HG02840 (cell line): ENCODE measurements around the gene CBR3.
"Not testable (repeated sequence)": the region's sequence is repeated elsewhere in the genome, so short reads cannot be mapped to it uniquely, and the experiment has no call there.

Experiments used
- ATAC-seq: cut with Tn5 transposase; IDR thresholded peaks from one replicate; pipeline ENCODE4 v1.9.1; 2021; ENCODE audit warnings: mild to moderate bottlenecking, moderate library complexity, moderate number of reproducible peaks; ENCODE audit not compliant: unreplicated experiment, low FRiP score

Gene CBR3

GRCh38 chr21:36134803-36135390 is at the start of gene CBR3:
Gene CBR3 (plus strand): TSS chr21:36135079. CDS start chr21:36135193, 114 bp downstream.
- ATAC-seq = no peak

GRCh38 chr21:36087362-36088138 is 47.3 kb upstream of the CBR3 start:
- ATAC-seq = no peak

DNA sequence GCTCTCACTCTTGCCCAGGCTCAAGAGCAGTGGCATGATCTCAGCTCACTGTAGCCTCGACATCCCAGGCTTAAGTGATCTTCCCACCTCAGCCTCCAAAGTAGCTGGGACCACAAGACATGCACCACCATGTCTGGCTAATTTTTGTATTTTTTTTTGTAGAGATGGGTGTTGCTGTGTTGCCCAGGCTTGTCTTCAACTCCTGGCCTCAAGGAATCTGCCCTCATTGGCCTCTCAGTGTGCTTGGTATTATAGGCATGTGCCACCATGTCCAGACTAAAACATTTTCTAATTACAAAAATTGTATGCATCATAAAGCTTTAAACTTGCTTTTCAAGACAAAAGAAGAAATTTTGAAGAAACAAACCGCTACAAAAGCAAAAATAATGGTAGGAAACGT is 44.9 kb upstream of the CBR3 start:
- ATAC-seq = no peak

DNA sequence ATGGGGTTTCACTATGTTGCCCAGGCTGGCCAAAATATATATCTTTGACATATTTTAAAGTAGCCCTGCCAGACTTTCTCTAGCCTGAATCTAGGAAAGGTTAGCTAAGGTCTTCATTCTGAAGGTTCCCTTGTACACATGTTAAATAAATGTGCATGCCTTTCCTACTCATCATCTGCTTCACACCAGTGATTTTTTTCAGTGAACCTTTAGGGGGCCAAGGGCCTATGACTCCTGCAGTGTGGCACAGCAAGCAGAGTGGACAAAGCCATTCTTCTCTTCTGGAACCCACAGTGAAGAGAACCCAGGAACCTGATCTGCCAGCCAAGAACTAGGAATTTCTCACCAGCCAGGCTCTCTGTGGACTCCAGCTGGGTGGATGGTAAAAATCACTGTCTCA is 42.2 kb upstream of the CBR3 start:
- ATAC-seq = no peak

- ATAC-seq = no peak
Measured at GRCh38 chr21:36093512-36093911, 41.4 kb upstream of the CBR3 start.

DNA sequence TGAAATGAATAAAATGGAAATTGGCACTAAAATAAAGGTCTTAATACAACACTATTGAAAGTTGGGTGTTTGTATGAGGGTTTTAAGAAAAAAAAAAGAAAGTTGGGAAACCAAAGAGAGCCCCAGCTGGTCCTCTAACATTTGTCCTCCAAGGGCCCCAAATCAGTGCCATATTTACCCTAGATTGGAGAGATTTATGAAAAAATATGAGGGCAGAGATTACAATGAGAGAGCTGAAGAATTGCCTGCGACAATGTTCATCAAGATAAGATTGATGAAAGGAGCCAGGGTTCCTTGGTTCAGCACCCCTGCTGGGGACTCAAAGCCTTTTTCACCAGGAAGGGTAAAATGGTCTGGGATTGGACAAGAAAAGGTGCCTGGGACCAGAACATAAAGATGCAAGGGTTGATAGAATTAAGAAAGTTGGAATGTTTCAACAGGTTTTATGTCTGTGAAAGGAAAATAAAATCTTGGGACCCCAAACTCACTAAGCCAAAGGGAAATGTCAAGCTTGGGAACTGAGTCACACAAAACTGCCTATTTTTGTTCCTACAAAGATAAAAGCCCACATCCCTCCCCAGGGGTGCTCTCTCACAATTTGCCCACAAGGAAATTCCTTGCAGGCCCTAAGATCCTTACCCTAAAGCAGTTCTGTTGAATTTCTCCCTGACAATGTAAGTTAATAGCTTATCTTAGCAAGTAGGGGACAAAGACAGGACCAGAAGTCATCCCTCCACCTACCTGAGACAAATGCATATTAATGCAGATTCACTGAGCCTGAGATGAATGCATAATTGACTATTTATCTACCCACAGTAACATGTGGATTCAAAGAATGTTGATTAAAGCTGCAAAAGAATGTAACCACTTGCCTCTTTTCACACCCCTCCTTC is 38.2 kb upstream of the CBR3 start:
- no peak for ATAC-seq

DNA sequence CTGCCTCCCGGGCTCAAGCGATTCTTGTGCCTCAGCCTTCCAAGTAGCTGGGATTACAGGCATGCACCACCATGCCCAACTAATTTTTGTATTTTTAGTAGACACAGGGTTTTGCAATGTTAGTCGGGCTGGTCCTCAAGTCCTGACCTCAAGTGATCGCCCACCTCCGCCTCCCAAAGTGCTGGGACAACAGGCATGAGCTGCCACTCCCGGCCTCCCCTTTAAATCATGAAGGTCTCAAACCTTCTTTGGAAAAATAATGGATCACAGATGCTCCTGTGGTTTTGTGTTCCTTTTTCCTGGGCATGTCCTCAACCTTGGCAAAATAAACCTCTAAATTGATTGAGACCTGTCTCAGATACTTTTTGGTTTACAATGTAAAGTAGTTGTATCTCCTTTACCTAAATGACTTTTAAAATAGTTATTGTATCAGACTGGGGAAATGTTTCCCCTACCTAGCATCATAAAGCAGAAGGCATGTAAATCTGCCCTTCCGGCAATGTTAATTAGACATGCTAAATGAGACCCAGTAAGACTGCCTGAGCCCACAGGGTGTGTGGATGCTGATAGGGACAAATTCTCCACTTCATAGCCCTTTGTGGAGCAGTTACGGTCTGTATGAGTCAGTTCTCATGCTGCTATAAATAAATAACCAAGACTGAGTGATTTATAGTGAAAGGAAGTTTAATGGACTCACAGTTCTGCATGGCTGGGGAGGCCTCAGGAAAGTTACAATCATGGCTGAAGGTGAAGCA is 37.3 kb upstream of the CBR3 start:
- no peak for ATAC-seq

DNA sequence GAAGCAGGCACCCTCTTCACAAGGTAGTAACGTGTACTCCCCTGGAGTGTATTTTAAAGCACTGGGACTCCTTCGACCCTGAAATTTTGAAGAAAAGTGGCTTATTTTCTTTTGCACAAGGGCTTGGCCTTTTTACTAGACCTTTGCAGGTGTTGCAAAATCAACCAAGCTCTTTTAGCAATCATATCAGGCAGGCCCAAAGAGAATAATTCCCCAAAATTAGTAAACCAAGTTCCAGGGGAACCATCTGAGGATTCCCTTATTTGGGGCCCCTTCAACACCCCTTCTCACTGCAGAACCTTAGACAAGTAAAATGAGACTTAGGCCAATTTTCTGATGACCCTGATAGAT is 36.7 kb upstream of the CBR3 start:
- no peak for ATAC-seq

DNA sequence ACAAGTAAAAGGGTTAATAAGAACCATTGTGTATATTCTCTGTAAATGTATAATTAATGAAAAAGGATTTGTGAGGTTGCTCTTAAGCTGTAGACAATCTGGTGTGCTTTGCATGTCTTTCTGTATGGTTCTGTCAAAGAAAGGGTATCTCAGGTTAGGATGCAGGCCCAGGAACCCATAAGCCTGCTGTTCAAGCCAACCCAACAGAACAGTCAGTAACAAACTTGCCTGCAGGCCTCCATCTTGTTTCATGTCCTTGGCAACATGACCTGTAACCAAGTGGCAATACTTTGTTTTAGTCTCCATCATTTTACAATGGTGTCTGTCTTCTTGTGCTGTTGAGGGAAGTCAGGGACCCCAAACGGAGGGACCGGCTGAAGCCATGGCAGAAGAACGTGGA is 35.9 kb upstream of the CBR3 start:
- ATAC-seq = no peak

- ATAC-seq = not testable (repeated sequence)
Measured at GRCh38 chr21:36099695-36100211, 35.1 kb upstream of the CBR3 start.

GRCh38 chr21:36100971-36101641 is 33.8 kb upstream of the CBR3 start:
- ATAC-seq = no peak

DNA sequence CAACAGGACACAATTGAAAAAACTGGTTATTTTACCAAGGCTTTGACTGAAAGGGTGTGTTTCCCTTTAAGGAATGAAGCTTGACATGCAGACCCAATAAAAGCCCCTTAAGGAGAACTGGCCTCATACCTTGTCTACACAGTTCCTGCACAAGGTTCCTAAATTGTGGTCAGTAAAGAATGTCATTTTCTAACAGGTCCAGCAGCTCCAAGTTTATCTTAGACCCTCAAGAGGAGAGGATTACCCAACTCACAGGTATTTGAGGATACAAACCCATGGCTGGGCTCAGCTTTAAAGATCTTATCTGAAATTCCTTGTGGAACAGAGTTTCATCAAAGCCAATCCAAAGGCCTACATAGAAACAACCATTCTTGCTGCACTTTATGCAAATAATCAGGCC is 31.4 kb upstream of the CBR3 start:
- ATAC-seq = no peak

DNA sequence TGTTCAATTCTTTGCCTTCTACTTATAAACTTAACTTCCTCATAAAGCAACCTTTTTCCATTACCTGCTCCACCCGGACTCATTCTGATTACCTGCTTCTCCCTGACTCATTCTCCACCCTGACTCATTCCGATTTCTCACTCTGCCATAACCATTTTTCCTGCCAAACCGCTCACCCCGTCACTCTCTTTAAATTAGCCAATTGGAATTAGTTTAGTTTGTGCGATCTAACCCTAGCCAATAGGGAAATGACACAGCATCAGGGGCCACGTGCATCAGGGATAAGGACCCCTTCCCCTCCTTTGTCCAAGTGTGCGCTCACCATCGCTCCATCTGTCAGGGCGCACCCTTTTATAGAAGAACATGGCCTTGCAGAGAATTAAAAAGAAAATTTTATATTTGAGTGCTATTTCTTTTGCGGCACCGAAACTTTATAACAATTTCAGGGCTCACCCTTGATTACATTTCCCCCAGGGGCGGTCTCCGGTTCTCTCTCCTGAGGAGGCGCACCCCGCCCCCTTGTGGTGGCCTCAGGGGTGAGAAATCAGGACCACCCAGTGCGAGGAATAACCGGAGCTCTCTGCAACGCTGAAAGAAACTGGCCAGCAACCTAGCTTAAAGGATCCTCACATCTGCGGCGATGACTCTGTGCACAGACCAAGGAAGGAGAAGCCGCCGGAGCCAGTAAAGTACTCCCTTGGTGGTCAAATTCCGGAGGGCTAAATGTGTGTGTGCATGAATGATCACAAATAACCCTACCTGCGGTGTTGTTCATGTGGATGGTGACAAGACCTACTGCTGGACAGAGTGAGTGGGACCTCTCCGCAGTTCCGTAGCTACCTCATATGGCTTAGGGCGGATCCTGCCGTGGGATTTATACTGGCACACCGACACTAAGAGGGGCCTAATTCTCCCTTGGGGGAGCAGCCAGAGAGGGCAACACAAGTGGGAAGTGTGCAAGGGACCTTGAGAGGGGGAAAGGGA is 30.3 kb upstream of the CBR3 start:
- ATAC-seq = no peak

DNA sequence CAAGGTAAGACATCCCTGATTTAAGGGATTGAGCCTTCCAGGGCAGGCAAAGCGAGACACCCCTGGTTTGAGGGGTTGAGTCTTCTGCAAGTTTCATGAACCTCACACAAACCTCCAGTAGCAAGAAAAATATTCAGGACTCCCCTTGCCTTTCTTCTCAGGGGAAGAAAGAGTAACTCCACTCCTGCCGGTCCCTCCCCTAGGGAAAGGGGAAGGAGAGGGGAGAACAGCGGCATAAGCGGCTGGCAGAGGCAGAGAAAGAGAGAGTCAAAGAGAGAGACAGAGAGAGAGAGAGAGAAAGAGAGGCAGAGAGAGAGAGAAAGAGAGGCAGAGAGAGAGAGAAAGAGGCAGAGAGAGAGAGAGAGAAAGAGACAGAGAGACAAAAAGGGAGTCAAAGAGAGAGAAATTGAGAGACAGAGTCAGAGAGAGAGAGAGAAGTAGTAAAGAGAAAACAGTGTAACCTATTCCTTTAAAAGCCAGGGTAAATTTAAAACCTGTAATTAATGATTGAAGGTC is 29.5 kb upstream of the CBR3 start:
- no peak for ATAC-seq

GRCh38 chr21:36109868-36110267 is 25.0 kb upstream of the CBR3 start:
- no peak for ATAC-seq

DNA sequence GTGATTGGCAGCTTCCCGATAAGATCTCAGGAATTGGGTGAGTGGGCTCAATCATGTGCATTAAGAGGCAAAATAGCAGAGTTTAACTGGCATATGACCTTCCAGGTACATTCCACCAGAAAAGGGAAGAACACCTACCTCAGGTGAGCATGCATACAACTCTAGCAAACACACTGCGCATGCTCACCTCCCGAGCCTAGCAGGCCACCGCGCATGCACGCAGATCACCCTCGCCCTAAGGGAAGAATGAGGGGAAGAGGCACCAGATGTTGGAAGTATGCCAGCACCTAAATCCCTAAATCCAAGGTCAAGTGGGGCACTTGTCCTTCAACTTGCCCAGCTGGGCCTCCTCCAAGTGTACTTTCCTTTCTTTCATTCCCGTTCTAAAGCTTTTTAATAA is 23.6 kb upstream of the CBR3 start:
- ATAC-seq = no peak

GRCh38 chr21:36113647-36114428 is 21.0 kb upstream of the CBR3 start:
- no peak for ATAC-seq
